H1 (cell line): ENCODE measurements around the gene AP3D1. TPM values are rescaled to one million over a fixed set of nuclear protein-coding genes. Genes with fewer than 3 reads are reported as not detected.

Experiments used
- CTCF ChIA-PET: fragments of 300-600 bp; sonication (Branson Sonifier 250); formaldehyde crosslinking; loops from one replicate; lab custom pipeline; 2021; ENCODE audit not compliant: partially characterized antibody; lab: Charles Lee
- POLR2A ChIA-PET: fragments of 300-600 bp; sonication (Branson Sonifier 250); formaldehyde crosslinking; loops from one replicate; lab custom pipeline; 2021; ENCODE audit warnings: inconsistent platforms; ENCODE audit not compliant: partially characterized antibody; lab: Charles Lee
- DNase-seq, 2 experiments: peaks; one replicate each; pipeline versions ENCODE4 v3.0.0 to v3.0.0-alpha.2; 2010 to 2022; ENCODE audit warnings: low spot score in 2 of 2, low read depth in 1 of 2, mixed read lengths in 1 of 2
- FAIRE-seq: peaks from 2 replicates; lab custom pipeline; 2011; peaks lifted over from hg19 to GRCh38; lab: Jason Lieb, UNC
- H2AFZ ChIP-seq: 2 replicates; pipeline ENCODE4 v1.8.1; 2012; ENCODE audit warnings: low read length, inconsistent platforms
- H2AK5ac ChIP-seq: 2 replicates; pipeline ENCODE4 v1.6.1; 2013; ENCODE audit warnings: low read depth, low read length
- H2BK120ac ChIP-seq: replicated peaks from 2 replicates; pipeline ENCODE3; 2013; ENCODE audit warnings: low read depth, low read length, inconsistent platforms
- H2BK12ac ChIP-seq: 2 replicates; pipeline ENCODE4 v1.6.1; 2013; ENCODE audit warnings: low read depth, low read length
- H2BK15ac ChIP-seq: 2 replicates; pipeline ENCODE4 v1.6.1; 2013; ENCODE audit warnings: low read length
- H2BK20ac ChIP-seq: 2 replicates; pipeline ENCODE4 v1.6.1; 2013; ENCODE audit warnings: low read length
- H2BK5ac ChIP-seq: 2 replicates; pipeline ENCODE4 v1.6.1; 2013; ENCODE audit warnings: low read depth, low read length
- H3K14ac ChIP-seq: 2 replicates; pipeline ENCODE4 v1.6.1; 2013; ENCODE audit warnings: inconsistent platforms; ENCODE audit not compliant: insufficient read length
- H3K18ac ChIP-seq: 2 replicates; pipeline ENCODE4 v1.6.1; 2013; ENCODE audit warnings: low read length; ENCODE audit errors: extremely low read depth
- H3K23ac ChIP-seq: 2 replicates; pipeline ENCODE4 v1.6.1; 2013; ENCODE audit warnings: inconsistent platforms; ENCODE audit not compliant: insufficient read length
- H3K23me2 ChIP-seq: 2 replicates; pipeline ENCODE4 v1.6.1; 2013; ENCODE audit warnings: low read depth, low read length
- H3K27ac ChIP-seq: 2 replicates; pipeline ENCODE4 v1.6.1; 2011; ENCODE audit warnings: low read depth, low read length, inconsistent platforms
- H3K27me3 ChIP-seq, 4 experiments: replicated peaks in 1 of 4; 1 replicate in 1 of 4; 2 replicates in 3 of 4; pipeline versions ENCODE4 v1.6.1 to v1.8.1; 2011 to 2013; ENCODE audit warnings: low read length in 3 of 4, mild to moderate bottlenecking in 3 of 4, inconsistent platforms in 2 of 4, mixed read lengths in 2 of 4, moderate library complexity in 1 of 4; ENCODE audit not compliant: control insufficient read depth in 3 of 4, insufficient read depth in 3 of 4; ENCODE audit errors: extremely low read depth in 1 of 4
- H3K36me3 ChIP-seq, 4 experiments: 2 replicates each; pipeline versions ENCODE4 v1.6.1 to v1.8.1; 2011 to 2013; ENCODE audit warnings: mild to moderate bottlenecking in 4 of 4, low read length in 3 of 4, moderate library complexity in 2 of 4, control low read depth in 1 of 4, inconsistent platforms in 1 of 4; ENCODE audit not compliant: insufficient read depth in 4 of 4, control insufficient read depth in 2 of 4
- H3K4ac ChIP-seq: replicated peaks from 2 replicates; pipeline ENCODE3; 2013; ENCODE audit warnings: low read length, low read depth, mixed read lengths, inconsistent platforms; ENCODE audit not compliant: insufficient read length
- H3K4me1 ChIP-seq, 4 experiments: replicated peaks in 1 of 4; 1 replicate in 1 of 4; 2 replicates in 3 of 4; pipeline versions ENCODE4 v1.6.1 to v1.8.1; 2011 to 2013; ENCODE audit warnings: low read length in 3 of 4, inconsistent platforms in 2 of 4, mixed read lengths in 1 of 4; ENCODE audit not compliant: insufficient read depth in 4 of 4, control insufficient read depth in 3 of 4
- H3K4me2 ChIP-seq, 2 experiments: 2 replicates each; pipeline versions ENCODE4 v1.6.1 to v1.8.1; 2011 to 2013; ENCODE audit warnings: low read depth in 2 of 2, low read length in 2 of 2, control low read depth in 1 of 2, inconsistent platforms in 1 of 2, mild to moderate bottlenecking in 1 of 2; ENCODE audit not compliant: insufficient read depth in 1 of 2
- H3K4me3 ChIP-seq, 4 experiments: fragments of 200-600, 300-600 bp in 1 of 4; sonication (generic), shearing (Covaris generic), sonication (Bioruptor Twin) in 1 of 4; 2 replicates each; pipeline versions ENCODE4 v1.5.1 to v1.8.1; 2011 to 2016; ENCODE audit warnings: low read length in 4 of 4, low read depth in 3 of 4, control low read depth in 2 of 4, inconsistent platforms in 2 of 4, mild to moderate bottlenecking in 2 of 4, mixed read lengths in 1 of 4, moderate library complexity in 1 of 4; ENCODE audit not compliant: insufficient read depth in 2 of 4; ENCODE audit errors: extremely low read depth in 1 of 4
- H3K56ac ChIP-seq: replicated peaks from 2 replicates; pipeline ENCODE3; 2013; ENCODE audit warnings: low read depth, mild to moderate bottlenecking, mixed read lengths, low read length, inconsistent platforms; ENCODE audit not compliant: insufficient read length
- H3K79me1 ChIP-seq: 2 replicates; pipeline ENCODE4 v1.6.1; 2013; ENCODE audit warnings: low read depth, low read length, control low read depth
- H3K79me2 ChIP-seq, 2 experiments: 2 replicates each; pipeline versions ENCODE4 v1.6.1 to v1.8.1; 2012 to 2013; ENCODE audit warnings: low read length in 2 of 2, mild to moderate bottlenecking in 2 of 2, inconsistent platforms in 1 of 2; ENCODE audit not compliant: insufficient read depth in 2 of 2, control insufficient read depth in 1 of 2
- H3K9ac ChIP-seq, 4 experiments: replicated peaks in 1 of 4; 1 replicate in 1 of 4; 2 replicates in 3 of 4; pipeline versions ENCODE4 v1.6.1 to v1.8.1; 2011 to 2013; ENCODE audit warnings: low read depth in 3 of 4, low read length in 3 of 4, control low read depth in 2 of 4, mild to moderate bottlenecking in 2 of 4, moderate library complexity in 2 of 4, inconsistent platforms in 1 of 4; ENCODE audit errors: extremely low read depth in 1 of 4
- H3K9me3 ChIP-seq, 2 experiments: 2 replicates each; pipeline versions ENCODE4 v1.6.1 to v1.8.1; 2012 to 2013; ENCODE audit warnings: mild to moderate bottlenecking in 2 of 2, moderate library complexity in 2 of 2, control low read depth in 1 of 2, inconsistent platforms in 1 of 2, low read depth in 1 of 2, low read length in 1 of 2, mixed read lengths in 1 of 2; ENCODE audit not compliant: insufficient read depth in 2 of 2
- H4K20me1 ChIP-seq, 2 experiments: replicated peaks in 1 of 2; 2 replicates each; pipeline versions ENCODE3 to v1.8.1; 2011 to 2013; ENCODE audit warnings: inconsistent platforms in 2 of 2, low read length in 2 of 2, mild to moderate bottlenecking in 1 of 2; ENCODE audit not compliant: insufficient read depth in 2 of 2, control insufficient read depth in 1 of 2
- H4K5ac ChIP-seq: 2 replicates; pipeline ENCODE4 v1.6.1; 2013; ENCODE audit warnings: low read length, low read depth, mixed read lengths, inconsistent platforms; ENCODE audit not compliant: insufficient read length
- H4K8ac ChIP-seq: 2 replicates; pipeline ENCODE4 v1.8.0; 2013; ENCODE audit warnings: mild to moderate bottlenecking, moderate library complexity, low read length, inconsistent platforms; ENCODE audit not compliant: insufficient read depth; ENCODE audit errors: extremely low read depth
- H4K91ac ChIP-seq: replicated peaks from 2 replicates; pipeline ENCODE3; 2013; ENCODE audit warnings: low read length, mixed read lengths, inconsistent platforms; ENCODE audit not compliant: insufficient read length
- BRCA1 ChIP-seq: IDR thresholded peaks from 2 replicates; pipeline ENCODE4 v1.6.1; 2012; ENCODE audit warnings: low read depth, low read length, improper control_type of control experiment
- CHD2 ChIP-seq: IDR thresholded peaks from 2 replicates; pipeline ENCODE4 v1.6.1; 2012; ENCODE audit warnings: low read length, improper control_type of control experiment
- E2F6 ChIP-seq: IDR thresholded peaks from 2 replicates; pipeline ENCODE4 v1.6.1; 2012; ENCODE audit warnings: inconsistent platforms
- HDAC2 ChIP-seq, 2 experiments: fragments of 300-600 bp in 1 of 2; sonication (generic) in 1 of 2; IDR thresholded peaks; 2 replicates each; pipeline ENCODE4 v1.6.1; 2011 to 2012; ENCODE audit warnings: low read depth in 2 of 2, low read length in 2 of 2, mild to moderate bottlenecking in 2 of 2, moderate library complexity in 2 of 2, borderline replicate concordance in 1 of 2, inconsistent platforms in 1 of 2
- HDAC6 ChIP-seq: IDR thresholded peaks from one replicate; pipeline ENCODE4 v1.7.1; 2012; ENCODE audit warnings: low read depth, mild to moderate bottlenecking, inconsistent platforms, low read length, moderate library complexity
- KDM5A ChIP-seq: fragments of 200-600 bp; IDR thresholded peaks from 2 replicates; pipeline ENCODE4 v1.7.1; 2012; ENCODE audit warnings: mild to moderate bottlenecking, low read length, inconsistent platforms, mixed read lengths
- POLR2A ChIP-seq, 2 experiments: IDR thresholded peaks; 1 replicate in 1 of 2; 2 replicates in 1 of 2; pipeline ENCODE4 v1.6.1; 2011; ENCODE audit warnings: low read depth in 2 of 2, low read length in 2 of 2, mild to moderate bottlenecking in 2 of 2; ENCODE audit errors: control extremely low read depth in 1 of 2
- RFX5 ChIP-seq: IDR thresholded peaks from 2 replicates; pipeline ENCODE4 v1.6.1; 2011; ENCODE audit warnings: low read depth, low read length, improper control_type of control experiment, borderline replicate concordance
- SP1 ChIP-seq: IDR thresholded peaks from 2 replicates; pipeline ENCODE4 v1.6.1; 2011; ENCODE audit warnings: low read depth, low read length
- TAF1 ChIP-seq: IDR thresholded peaks from 2 replicates; pipeline ENCODE4 v1.6.1; 2011; ENCODE audit warnings: mild to moderate bottlenecking, low read depth, low read length
- TCF12 ChIP-seq: IDR thresholded peaks from 2 replicates; pipeline ENCODE4 v1.6.1; 2011; ENCODE audit warnings: low read depth, mild to moderate bottlenecking, low read length
- YY1 ChIP-seq: IDR thresholded peaks from 2 replicates; pipeline ENCODE4 v1.6.1; 2011; ENCODE audit warnings: low read depth, mild to moderate bottlenecking, low read length
- WGBS, 2 experiments: shearing (Covaris generic) in 1 of 2; methylation state at CpG; one replicate each; pipeline versions ENCODE4 v1.1.6 to v1.1.7; 2013 to 2015; ENCODE audit warnings: low lambda C conversion rate in 2 of 2, mixed read lengths in 2 of 2, inconsistent platforms in 1 of 2, low coverage in 1 of 2, missing lambda C conversion rate in 1 of 2; ENCODE audit not compliant: insufficient replicate concordance in 2 of 2, insufficient coverage in 1 of 2, insufficient read length in 1 of 2; ENCODE audit errors: extremely low coverage in 1 of 2, missing lambda C conversion rate in 1 of 2; 5-methylcytosine and 5-hydroxymethylcytosine counted together
- polyA plus RNA-seq, 7 experiments: library from polyadenylated mRNA; depleted of rRNA in 3 of 7; stranded (reverse) in 5 of 7; unstranded in 2 of 7; fragments of >200 nt in 5 of 7; fragments of 200-250 nt in 2 of 7; gene quantifications; 1 replicate in 5 of 7; 2 replicates in 1 of 7; 4 replicates in 1 of 7; pipeline versions ENCODE4 v1.2.1 to v1.2.3, GENCODE V29; 2011 to 2013; ENCODE audit warnings: missing spikeins in 2 of 7, mixed read lengths in 2 of 7
- total RNA-seq: library from RNA; stranded (reverse); fragmentation: NEBNext Ultra II Directional; extraction: Animal tissue kit (Norgen Biotek cat#: 25700); gene quantifications from 2 replicates; pipeline ENCODE4 v1.2.1, GENCODE V29; 2021

Gene AP3D1
- total and polyA plus RNA-seq, 2 of the 8 experiments (the other 6 are each of a cell fraction or from before 2014, with no cell fraction given): 161 to 174 TPM

GRCh38 chr19:2129892-2130770 is 21.2 kb downstream of the AP3D1 start:
- Histone ChIP-seq H4K8ac (peak overlapping the region; percentile 25; the same call in 1 of the 2 replicates), H2BK12ac (no peak overlapping the region), H3K23me2 (no peaks in the 10 kb centered on the region), H3K9me3 (no peaks in the 10 kb centered on the region), H3K36me3 (peaks cover 8 to 58% (median 29%) of the 10 kb centered on the region in 4 experiments; a peak in 7 of 8 replicates), H2BK5ac (no peak overlapping the region; the same call in 1 of the 2 replicates), H3K79me1 (peaks cover 10% of the 10 kb centered on the region), H3K9ac (no peak overlapping the region), H3K27ac (no peak overlapping the region), H3K23ac (no peak overlapping the region), H4K5ac (no peak overlapping the region), H3K56ac (no peak overlapping the region), H3K4ac (no peak overlapping the region), H4K91ac (no peak overlapping the region), H3K27me3 (no peaks in the 10 kb centered on the region), H2BK15ac (no peak overlapping the region), H3K4me3 (no peak overlapping the region), H3K14ac (no peak overlapping the region), H2BK120ac (no peak overlapping the region), H3K4me2 (no peak overlapping the region), H3K4me1 (no peaks in the 10 kb centered on the region), H2AFZ (no peak overlapping the region), H4K20me1 (peaks cover 17 to 32% of the 10 kb centered on the region in 2 experiments), H2AK5ac (no peak overlapping the region), H2BK20ac (no peak overlapping the region), H3K18ac (no peak overlapping the region), H3K79me2 (peaks cover 0 to 21% of the 10 kb centered on the region in 2 experiments; a peak in 2 of 4 replicates)
- WGBS, 2 experiments: 96% methylated on average over 28 of the region's 28 CpGs; no CpG with 5 or more reads in 1 of the 2 experiments
- ChIA-PET POLR2A (interaction anchor here (0.9 to 1.7 kb wide), 3 partner anchors 20 to 78 kb away, joined by 3 read pairs; no protein-coding TSS in a partner anchor), CTCF (interaction anchor here (0.9 to 1.4 kb wide), 7 partner anchors 8 to 110 kb away, joined by 3 to 4 read pairs (median 4); no protein-coding TSS in a partner anchor)
- FAIRE-seq (no peak), DNase-seq (no peak)
- no peak for TF ChIP-seq E2F6
- TF ChIP-seq KDM5A: no peak
- TF ChIP-seq CHD2: no peak
- no peak for TF ChIP-seq YY1
- no peak for TF ChIP-seq HDAC2 (IDR thresholded peaks at IDR 0.05; ENCODE audit: borderline replicate concordance in 1 of 2, low read depth in 2 of 2, low read length in 2 of 2)
- TF ChIP-seq RFX5: no peak
- no peak for TF ChIP-seq POLR2A (IDR thresholded peaks at IDR 0.05; ENCODE audit: control extremely low read depth in 1 of 2, low read depth in 2 of 2, low read length in 2 of 2)
- no peak for TF ChIP-seq SP1
- TF ChIP-seq HDAC6: no peak
- TF ChIP-seq BRCA1: no peak
- no peak for TF ChIP-seq TAF1
- TF ChIP-seq TCF12: no peak
